GM18951 (cell line): Measurements from ENCODE around the gene RBL1.
"Not testable (repeated sequence)": the region's sequence is repeated elsewhere in the genome, so short reads cannot be mapped to it uniquely, and the experiment has no call there.

Experiments used
- POLR2A ChIP-seq: IDR thresholded peaks from 4 replicates; pipeline ENCODE4 v1.6.1; 2011; ENCODE audit warnings: mild to moderate bottlenecking; ENCODE audit not compliant: insufficient read length, insufficient read depth; ENCODE audit errors: extremely low read depth
- in situ Hi-C: fragments of 300-500 bp; cut with MboI; formaldehyde crosslinking; loops from one replicate; pipeline ENCODE4 v1.12.0; 2022; ENCODE audit warnings: low sequenced_read_pairs, mixed read lengths, inconsistent platforms; ENCODE audit not compliant: unreplicated experiment

The RBL1 gene

DNA sequence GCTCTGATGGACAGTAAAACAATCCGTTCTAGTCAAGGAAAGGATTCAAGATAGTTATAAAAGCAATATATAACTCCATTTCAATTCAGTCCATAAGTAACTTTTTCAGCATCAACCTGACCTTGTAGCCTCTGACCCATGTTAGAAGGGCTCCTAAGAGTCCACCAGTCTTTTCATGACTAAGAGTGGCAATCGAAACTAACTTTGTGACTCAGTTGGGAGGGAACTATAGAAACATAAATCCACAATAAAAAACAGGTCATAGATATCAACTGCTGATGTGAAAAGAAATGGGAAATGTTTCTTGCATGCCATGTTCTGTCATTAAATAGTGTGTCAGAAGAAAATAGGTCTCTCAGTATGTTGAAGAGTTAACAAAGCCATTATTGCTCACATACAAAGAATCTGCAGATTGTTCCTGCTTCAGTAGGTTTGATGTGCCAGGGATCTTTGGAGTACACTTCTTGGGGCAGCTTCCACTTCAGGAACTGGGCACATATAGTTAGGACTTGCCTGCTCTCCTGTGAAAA is 16.2 kb upstream of the RBL1 start:
- in situ Hi-C loops, result no loop called here
- no peak for TF ChIP-seq POLR2A

DNA sequence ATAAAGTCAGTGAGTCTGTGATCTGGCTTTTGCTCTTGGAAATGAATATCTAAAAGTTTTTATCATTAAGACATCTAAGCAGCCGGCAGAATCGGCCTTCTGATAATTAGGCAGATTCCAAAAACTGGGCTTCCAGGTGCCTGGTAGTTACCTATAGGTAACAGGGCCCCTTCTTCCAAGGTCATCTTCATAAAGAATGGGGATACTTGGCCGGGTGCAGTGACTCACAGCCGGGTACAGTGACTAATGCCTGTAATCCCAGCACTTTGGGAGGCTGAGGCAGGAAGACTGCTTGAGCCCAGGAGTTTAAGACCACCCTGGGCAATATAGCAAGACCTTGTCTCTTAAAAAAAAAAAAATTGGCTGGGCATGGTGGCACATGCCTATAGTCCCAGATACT is 12.9 kb upstream of the RBL1 start:
- in situ Hi-C loops, result no loop called here
- TF ChIP-seq POLR2A, result no peak

DNA sequence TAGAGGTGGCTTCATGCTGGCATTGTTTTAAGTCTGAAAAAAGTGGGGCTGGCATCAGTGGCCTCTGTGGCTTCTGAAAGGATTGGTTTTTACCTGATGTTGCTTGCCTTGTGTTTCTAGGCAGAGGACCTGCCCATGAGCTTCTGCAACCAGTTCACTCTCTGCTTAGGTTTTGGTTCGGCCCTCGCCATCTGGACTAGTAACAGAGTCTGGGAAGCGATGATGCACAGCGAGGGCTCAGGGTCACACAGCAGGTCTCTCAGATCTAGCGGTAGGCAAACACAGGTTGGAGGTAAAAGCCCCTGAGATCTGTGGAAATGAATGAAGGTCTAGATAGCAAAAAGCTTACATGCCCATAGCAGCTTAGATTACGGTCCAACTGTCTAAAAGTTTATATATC is 6.8 kb upstream of the RBL1 start:
- in situ Hi-C loops, result no loop called here
- TF ChIP-seq POLR2A, result no peak

DNA sequence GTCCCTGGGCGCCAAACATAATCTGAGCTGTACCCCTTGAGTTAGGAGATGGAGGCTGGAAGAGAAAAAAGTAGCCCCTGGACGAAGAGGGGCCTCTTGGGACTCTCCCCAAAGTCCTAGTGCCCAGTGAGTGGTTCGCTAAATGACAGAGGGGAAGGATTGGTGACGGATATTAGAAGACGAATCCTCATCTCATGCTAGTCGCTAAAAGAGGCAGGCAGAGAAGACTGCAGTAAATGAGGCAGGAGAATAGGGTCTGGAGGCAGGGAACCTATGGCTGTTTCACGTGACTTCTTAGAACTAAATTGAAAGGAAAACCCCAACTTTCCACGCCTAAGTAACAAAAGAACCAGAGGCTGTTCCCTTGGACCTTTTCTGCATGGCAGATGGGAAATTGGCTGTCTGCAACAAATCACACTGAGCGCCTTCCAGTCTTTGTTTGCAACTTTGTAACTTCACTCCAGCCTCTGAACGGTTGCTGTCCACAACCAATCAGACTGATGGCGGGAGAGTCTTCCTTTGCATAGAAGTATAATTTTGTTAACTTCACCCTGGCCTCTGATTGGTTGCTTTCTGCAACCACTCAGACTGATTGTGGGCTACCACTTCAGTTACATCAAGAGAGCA is 731 bp upstream of the RBL1 start:
- in situ Hi-C loops, result no loop called here
- TF ChIP-seq POLR2A, result no peak

DNA sequence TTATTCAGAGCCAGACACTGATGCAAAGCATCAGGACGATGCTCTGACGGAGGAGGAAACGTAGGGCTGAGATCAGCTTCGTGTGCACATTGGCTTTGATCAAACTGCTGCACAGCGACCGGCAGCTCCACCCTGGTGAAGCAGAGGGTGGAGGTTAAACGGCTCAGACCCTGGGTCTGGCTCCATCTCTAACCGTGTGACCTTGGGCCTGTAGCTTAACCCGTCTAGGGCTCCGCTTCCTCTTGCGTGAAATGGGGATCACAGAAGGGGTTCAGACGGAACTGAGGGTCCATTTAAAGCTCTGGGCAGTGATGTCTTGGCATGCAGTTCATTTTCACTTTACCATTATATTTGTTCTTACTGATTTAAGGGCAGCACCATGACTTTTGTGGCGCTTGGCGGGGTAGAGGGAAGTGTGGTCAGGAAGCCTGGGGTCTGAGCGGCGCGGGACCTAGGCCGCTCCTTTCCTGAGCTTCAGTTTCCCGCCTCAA is 644 bp downstream of the RBL1 start:
- in situ Hi-C loops, result no loop called here
- TF ChIP-seq POLR2A, result no peak

DNA sequence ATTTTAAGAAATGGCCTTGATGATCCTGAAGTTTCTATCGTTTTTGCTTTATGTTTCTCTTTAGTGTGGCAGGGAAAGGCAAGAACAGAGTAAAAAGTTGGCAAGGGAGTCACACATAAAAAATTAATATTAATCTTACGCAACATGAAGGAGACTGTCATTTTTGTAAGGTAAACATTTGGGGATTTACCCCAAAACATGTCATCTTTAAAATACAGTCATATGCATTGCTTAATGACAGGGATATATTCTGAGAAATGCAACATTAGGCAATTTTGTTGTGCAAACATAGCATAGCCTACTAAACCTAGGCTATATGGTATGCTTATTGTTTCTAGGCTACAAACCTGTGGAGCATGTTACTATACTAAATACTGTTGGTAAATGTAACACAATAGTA is 5.4 kb downstream of the RBL1 start:
- TF ChIP-seq POLR2A, result no peak

DNA sequence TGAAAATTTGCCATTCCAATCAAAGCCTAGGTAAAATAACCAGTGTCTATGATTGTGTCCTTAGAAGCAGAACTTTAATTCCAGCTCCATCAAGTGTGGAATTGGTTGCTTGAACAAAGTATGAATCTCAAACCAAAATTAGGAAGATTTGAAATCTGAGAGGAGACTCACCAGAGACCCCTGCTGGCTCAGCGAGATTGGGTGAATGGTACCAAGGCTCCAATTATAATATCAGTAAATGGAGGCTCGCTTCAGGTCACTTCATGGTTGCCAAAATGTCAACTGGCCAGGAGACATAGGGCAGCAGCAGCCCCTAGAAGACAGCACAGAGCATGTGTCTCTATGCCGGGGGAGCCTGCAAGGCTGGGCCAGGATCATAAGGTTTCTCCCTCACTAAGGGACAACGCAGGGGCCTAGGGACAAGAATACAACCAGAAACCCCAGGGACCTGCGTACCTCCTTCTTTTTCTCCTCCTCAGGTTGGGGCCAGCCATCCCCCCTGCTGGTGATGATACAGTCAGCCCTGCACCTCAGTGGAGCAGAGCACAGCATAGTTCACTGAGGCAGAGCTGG is 14.0 kb downstream of the RBL1 start:
- TF ChIP-seq POLR2A, result no peak
- in situ Hi-C loops, result no loop called here

More for the DNA sequence above, 5.4 kb downstream of the RBL1 start:
- in situ Hi-C loops, result no loop called here

DNA sequence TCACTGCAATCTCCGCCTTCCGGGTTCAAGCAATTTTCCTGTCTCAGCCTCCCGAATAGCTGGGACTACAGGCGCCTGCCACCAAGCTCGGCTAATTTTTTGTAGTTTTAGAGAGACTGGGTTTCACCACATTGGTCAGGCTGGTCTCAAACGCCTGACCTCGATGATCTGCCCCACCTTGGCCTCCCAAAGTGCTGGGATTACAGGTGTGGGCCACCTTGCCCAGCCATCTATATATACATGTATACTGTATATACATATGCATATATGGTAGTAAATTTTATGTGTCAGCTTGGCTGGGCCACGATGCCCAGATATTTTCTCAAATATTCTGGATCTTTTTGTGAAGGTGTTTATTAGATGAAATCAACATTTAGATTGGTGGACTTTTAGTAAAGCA is 18.8 kb downstream of the RBL1 start:
- in situ Hi-C loops, result no loop called here

DNA sequence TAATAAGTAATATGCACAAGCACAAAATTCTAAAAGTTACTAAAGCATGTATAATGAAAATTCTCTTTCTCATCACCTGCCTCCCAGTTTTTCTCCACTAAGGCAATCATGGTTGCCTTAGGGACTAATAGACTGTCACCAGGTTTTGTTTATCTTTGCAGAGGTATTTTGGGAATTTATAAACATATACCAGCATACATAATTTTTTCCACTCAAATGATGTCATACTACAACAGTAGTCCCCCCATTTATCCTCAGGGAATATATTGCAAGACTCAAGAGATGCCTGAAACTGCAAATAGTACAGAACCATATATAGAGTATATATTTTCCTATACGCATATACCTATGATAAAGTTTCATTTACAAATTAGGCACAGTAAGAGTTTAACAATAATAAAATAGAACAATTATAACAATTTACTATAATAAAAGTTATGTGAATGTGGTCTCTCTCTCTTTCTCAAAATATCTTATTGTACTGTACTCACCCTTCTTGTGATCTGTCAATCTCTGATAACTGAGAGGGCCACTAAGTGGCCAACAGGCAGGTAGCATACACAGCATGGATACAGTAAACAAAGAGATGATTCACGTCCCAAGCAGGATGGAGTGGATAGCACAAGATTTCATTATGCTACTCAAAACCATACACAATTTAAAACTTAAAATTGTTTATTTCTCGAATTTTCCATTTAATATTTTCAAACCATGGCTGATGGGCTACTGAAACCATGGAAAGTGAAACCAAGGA is 19.7 kb downstream of the RBL1 start:
- no peak for TF ChIP-seq POLR2A
- in situ Hi-C loops, result no loop called here

More for the DNA sequence above, 18.8 kb downstream of the RBL1 start:
- no peak for TF ChIP-seq POLR2A

DNA sequence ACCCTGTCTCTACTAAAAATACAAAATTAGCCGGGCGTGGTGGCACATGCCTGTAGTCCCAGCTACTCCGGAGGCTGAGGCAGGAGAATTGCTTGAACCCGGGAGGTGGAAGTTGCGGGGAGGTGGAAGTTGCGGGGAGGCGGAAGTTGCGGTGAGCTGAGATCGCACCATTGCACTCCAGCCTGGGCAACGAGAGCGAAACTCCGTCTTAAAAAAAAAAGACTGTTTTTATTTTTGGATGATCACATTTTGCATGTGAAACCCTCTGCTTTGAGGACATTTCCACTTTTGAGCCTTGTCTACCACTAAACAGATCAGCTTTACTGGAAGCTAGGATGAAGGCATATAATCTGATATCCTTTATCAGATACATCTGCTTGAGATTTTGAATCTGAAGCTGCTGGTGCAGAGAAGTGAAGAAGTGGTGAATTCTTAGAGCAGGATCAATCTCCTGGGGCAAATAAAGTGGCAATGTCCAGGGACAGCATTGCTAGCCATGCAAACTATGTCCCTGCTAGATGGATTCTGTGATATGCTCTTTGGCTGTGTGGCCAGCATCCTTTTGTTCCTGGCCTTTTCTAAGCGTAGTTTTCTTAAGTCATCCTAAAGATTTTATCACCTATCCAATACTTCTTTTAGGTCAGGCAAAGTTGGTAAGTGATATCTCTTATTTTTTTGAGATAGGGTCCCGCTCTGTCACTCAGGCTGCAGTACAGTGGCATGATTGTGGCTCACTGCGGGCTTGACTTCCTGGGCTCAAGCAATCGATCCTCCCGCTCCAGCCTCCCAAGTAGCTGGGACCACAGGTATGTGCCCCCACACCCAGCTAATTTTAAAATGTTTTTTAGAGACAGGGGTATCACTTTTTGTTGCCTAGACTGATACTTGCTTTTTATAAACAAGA is 23.3 kb downstream of the RBL1 start:
- TF ChIP-seq POLR2A, result no peak
- in situ Hi-C loops, result no loop called here

DNA sequence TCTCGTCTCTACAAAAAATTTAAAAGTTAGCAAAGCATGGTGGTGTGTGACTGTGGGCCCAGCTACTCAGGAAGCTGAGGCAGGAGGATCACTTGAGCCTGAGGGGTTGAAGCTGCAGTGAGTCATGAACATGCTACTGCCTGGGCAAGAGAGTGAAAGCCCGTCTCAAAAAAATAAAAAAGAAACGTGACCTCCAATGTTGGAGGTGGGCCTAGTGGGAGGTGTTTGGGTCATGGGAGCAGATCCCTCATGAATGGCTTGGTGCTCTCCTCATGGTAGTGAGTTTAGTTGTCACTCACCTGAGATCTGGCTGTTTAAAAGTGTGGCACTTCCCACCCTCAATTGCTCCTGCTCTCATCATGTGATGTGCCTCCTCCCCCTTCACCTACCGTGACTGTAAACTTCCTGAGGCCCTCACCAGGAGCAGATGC is 24.3 kb downstream of the RBL1 start:
- in situ Hi-C loops, result no loop called here
- TF ChIP-seq POLR2A, result no peak

DNA sequence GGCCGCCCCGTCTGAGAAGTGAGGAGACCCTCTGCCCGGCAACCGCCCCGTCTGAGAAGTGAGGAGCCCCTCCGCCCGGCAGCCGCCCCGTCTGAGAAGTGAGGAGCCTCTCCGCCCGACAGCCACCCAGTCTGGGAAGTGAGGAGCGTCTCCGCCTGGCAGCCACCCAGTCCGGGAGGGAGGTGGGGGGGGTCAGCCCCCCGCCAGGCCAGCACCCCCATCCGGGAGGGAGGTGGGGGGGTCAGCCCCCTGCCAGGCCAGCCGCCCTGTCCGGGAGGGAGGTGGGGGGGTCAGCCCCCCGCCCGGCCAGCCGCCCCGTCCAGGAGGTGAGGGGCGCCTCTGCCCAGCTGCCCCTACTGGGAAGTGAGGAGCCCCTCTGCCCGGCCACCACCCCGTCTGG is 26.2 kb downstream of the RBL1 start:
- in situ Hi-C loops, result not testable (repeated sequence)

DNA sequence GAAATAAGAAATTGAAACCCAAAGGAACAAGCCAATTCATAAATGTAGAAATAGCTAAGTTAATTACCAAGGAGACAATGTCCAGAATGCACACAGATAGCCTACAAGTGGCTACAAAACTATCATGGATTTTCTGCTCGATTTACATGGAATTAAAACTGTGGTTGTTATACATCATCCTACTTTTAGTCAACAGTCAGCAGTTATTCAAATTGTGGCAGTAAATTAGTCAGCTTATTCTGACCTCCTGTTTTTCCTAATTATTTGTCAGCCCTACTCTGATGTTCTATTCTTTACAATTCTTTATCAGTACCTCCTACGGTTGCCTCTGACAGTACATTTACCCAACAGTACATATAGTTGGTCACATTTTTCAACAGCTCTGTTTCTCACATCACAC is 29.6 kb downstream of the RBL1 start:
- in situ Hi-C loops, result no loop called here
- no peak for TF ChIP-seq POLR2A

DNA sequence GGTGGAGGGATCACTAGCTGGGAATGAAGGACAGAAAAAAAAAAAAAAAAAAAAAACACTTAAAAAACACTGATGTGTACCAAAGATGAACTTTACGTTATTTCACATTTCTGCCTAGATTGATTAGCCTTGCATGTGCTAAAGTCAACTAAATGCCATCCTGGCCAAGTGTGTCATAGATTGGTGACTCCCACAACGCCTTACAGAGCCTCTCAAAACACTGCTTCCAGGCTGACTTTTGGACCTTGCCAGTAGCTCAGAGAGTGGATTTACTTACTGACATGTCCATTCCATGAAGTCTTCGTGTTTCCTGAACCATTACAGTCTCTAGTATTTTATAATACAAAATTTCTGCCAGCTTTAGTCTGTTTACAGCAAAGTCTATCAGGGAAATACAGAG is 40.5 kb downstream of the RBL1 start:
- TF ChIP-seq POLR2A, result no peak
- in situ Hi-C loops, result no loop called here
